Measurements from ENCODE around the gene NPTN.

DNA sequence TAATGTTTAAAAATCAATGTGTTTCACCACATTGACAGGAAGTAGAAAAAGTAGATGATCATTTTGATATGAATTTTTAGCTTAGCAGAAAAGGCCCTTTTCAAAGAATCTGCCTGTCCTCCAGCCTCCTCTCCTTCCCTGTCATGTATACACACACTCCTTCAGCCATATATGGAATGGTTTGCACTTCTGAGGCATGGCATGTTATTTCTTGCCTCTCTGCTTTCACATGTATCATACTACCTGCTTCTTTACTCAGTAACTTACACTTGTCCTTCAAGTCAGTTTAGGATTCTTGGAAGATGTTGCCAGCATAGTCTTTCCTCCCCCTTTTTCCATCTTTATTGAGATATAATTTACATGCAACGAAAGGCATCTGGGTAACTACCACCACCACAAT is 111.2 kb downstream of the NPTN start:
- no peak for TF ChIP-seq POLR2A (IDR thresholded peaks at IDR 0.05)
- TF ChIP-seq, protein P1, sequence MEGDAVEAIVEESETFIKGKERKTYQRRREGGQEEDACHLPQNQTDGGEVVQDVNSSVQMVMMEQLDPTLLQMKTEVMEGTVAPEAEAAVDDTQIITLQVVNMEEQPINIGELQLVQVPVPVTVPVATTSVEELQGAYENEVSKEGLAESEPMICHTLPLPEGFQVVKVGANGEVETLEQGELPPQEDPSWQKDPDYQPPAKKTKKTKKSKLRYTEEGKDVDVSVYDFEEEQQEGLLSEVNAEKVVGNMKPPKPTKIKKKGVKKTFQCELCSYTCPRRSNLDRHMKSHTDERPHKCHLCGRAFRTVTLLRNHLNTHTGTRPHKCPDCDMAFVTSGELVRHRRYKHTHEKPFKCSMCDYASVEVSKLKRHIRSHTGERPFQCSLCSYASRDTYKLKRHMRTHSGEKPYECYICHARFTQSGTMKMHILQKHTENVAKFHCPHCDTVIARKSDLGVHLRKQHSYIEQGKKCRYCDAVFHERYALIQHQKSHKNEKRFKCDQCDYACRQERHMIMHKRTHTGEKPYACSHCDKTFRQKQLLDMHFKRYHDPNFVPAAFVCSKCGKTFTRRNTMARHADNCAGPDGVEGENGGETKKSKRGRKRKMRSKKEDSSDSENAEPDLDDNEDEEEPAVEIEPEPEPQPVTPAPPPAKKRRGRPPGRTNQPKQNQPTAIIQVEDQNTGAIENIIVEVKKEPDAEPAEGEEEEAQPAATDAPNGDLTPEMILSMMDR (IDR thresholded peaks at IDR 0.05): no peak

Measured in adrenal gland (tissue), 5 donors.